ENCODE data around the gene AMIGO1.
"Not testable (repeated sequence)": the region's sequence is repeated elsewhere in the genome, so short reads cannot be mapped to it uniquely, and the experiment has no call there.

AMIGO1 gene

GRCh38 chr1:109482791-109483671 lies 26.5 kb downstream of the AMIGO1 start:
- DNase-seq, result no peak

- no peak for DNase-seq
Measured at GRCh38 chr1:109482242-109482641, 27.3 kb downstream of the AMIGO1 start.

GRCh38 chr1:109481646-109482045 lies 27.9 kb downstream of the AMIGO1 start:
- DNase-seq, result no peak

GRCh38 chr1:109479901-109480300 lies 29.6 kb downstream of the AMIGO1 start:
- no peak for DNase-seq

- no peak for DNase-seq
Measured at GRCh38 chr1:109479311-109479710, 30.2 kb downstream of the AMIGO1 start.

GRCh38 chr1:109478806-109479205 lies 30.7 kb downstream of the AMIGO1 start:
- DNase-seq, result no peak

GRCh38 chr1:109477821-109478220 lies 31.7 kb downstream of the AMIGO1 start:
- DNase-seq, result no peak

- no peak for DNase-seq
Measured at GRCh38 chr1:109476825-109477224, 32.7 kb downstream of the AMIGO1 start.

- no peak for DNase-seq
Measured at GRCh38 chr1:109475261-109475660, 34.3 kb downstream of the AMIGO1 start.

GRCh38 chr1:109474697-109475096 lies 34.8 kb downstream of the AMIGO1 start:
- DNase-seq, result no peak

GRCh38 chr1:109473284-109474057 lies 36.1 kb downstream of the AMIGO1 start:
- DNase-seq, result not testable (repeated sequence)

- DNase-seq, result no peak
Measured at GRCh38 chr1:109472779-109473178, 36.7 kb downstream of the AMIGO1 start.

GRCh38 chr1:109470245-109470644 lies 39.3 kb downstream of the AMIGO1 start:
- DNase-seq, result no peak

- no peak for DNase-seq
Measured at GRCh38 chr1:109468903-109469302, 40.6 kb downstream of the AMIGO1 start.

GRCh38 chr1:109468061-109468460 lies 41.5 kb downstream of the AMIGO1 start:
- DNase-seq, result no peak

GRCh38 chr1:109467301-109467777 lies 42.2 kb downstream of the AMIGO1 start:
- no peak for DNase-seq

- no peak for DNase-seq
Measured at GRCh38 chr1:109466452-109467300, 42.9 kb downstream of the AMIGO1 start, which contains the start of gene SYPL2. SYPL2 (plus strand) TSS chr1:109466546; CDS start chr1:109466844, 298 bp downstream.

GRCh38 chr1:109466125-109466451 lies 43.4 kb downstream of the AMIGO1 start:
- DNase-seq, result no peak

GRCh38 chr1:109457819-109458218 lies 51.7 kb downstream of the AMIGO1 start:
- no peak for DNase-seq

GRCh38 chr1:109454497-109455133 lies 54.9 kb downstream of the AMIGO1 start:
- DNase-seq, result no peak
